ENCODE measurements around the gene HLA-B.

DNA sequence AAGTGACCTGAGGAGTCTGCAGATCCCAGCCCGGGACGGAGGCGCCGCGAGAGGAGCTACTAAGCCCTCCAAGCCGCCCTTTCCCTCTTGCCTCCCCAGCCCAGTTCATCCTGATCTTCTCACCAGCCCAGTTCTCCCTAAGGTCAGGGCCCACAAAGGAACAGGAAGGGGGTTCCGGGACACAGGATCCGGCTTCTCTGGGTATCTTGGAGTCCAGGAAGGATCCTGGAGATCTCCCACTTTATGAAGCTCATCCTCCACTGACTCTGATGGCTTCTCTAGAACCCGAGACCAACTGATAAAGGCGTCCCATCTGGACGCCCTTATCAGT lies 48.2 kb downstream of the HLA-B start:
- TF ChIP-seq EP300 (IDR thresholded peaks at IDR 0.05) (no peak), POLR2A (IDR thresholded peaks at IDR 0.05) (no peak)
